Lower leg skin (tissue), 3 donors: ENCODE results near the gene WDR33.

Source experiments
- CTCF ChIP-seq, 3 donors: fragments of 450-650 bp; IDR thresholded peaks; one replicate each; pipeline ENCODE4 v1.5.1; 2016; ENCODE audit warnings: antibody characterized with exemption in 3 of 3, mild to moderate bottlenecking in 3 of 3, moderate library complexity in 2 of 3
- POLR2A ChIP-seq, 2 donors: fragments of 450-650 bp; IDR thresholded peaks; one replicate each; pipeline ENCODE4 v1.6.1; 2016 to 2017; ENCODE audit warnings: antibody characterized with exemption in 2 of 2, mild to moderate bottlenecking in 1 of 2, moderate library complexity in 1 of 2

GRCh38 chr2:127792805-127793204, 18.2 kb downstream of the WDR33 start:
- TF ChIP-seq POLR2A (IDR thresholded peaks at IDR 0.05) (no peak), CTCF (IDR thresholded peaks at IDR 0.05) (no peak)
